PC-3 (cell line): Measurements from ENCODE around the gene RIPOR3. TPM values are rescaled to one million over a fixed set of nuclear protein-coding genes. Genes with fewer than 3 reads are reported as not detected.
"Not testable (repeated sequence)": the region's sequence is repeated elsewhere in the genome, so short reads cannot be mapped to it uniquely, and the experiment has no call there.

Experiments
- ATAC-seq: fragments of 200-7000 bp; cut with Tn5 transposase; 2 replicates; pipeline ENCODE4 v1.9.1; 2020; ENCODE audit warnings: mild to moderate bottlenecking, moderate library complexity
- BruUV-seq: library from RNA; stranded (reverse); fragments of 400-500 nt; replicated peaks from 2 replicates; lab custom pipeline; 2021; lab: Mats Ljungman, UMichigan
- CTCF ChIA-PET: fragments of 300-600 bp; sonication (Branson Sonifier 250); formaldehyde crosslinking; loops from one replicate; lab custom pipeline; 2022; ENCODE audit warnings: antibody characterized with exemption; lab: Charles Lee
- POLR2A ChIA-PET: fragments of 300-600 bp; sonication (Branson Sonifier 250); formaldehyde crosslinking; loops from one replicate; lab custom pipeline; 2022; ENCODE audit warnings: antibody characterized with exemption; ENCODE audit not compliant: unreplicated experiment; lab: Charles Lee
- DNase-seq: peaks from one replicate; pipeline ENCODE4 v3.0.0-alpha.2; 2015
- H2AFZ ChIP-seq: fragments of 300-600 bp; sonication (generic); 2 replicates; pipeline ENCODE4 v1.6.0; 2016; ENCODE audit warnings: antibody characterized with exemption, low read length
- H3F3A ChIP-seq: fragments of 300-600 bp; sonication (generic); one replicate; pipeline ENCODE4 v1.6.0; 2017; ENCODE audit warnings: antibody characterized with exemption, low read length, control low read depth, mild to moderate bottlenecking; ENCODE audit not compliant: unreplicated experiment
- H3K27ac ChIP-seq: fragments of 300-600 bp; sonication (generic); 2 replicates; pipeline ENCODE4 v1.5.1; 2016; ENCODE audit warnings: mild to moderate bottlenecking, low read length
- H3K27me3 ChIP-seq: fragments of 300-600 bp; sonication (generic); 2 replicates; pipeline ENCODE4 v1.6.1; 2016; ENCODE audit warnings: low read length, mixed read lengths
- H3K36me3 ChIP-seq: fragments of 300-600 bp; sonication (generic); 2 replicates; pipeline ENCODE4 v1.6.1; 2016; ENCODE audit warnings: low read depth, mixed run types, low read length, mixed read lengths
- H3K4me1 ChIP-seq: fragments of 300-600 bp; sonication (generic); 2 replicates; pipeline ENCODE4 v1.5.1; 2016; ENCODE audit warnings: low read length; ENCODE audit not compliant: insufficient read depth
- H3K4me2 ChIP-seq: fragments of 300-600 bp; sonication (generic); 2 replicates; pipeline ENCODE4 v1.6.0; 2016; ENCODE audit warnings: low read length
- H3K4me3 ChIP-seq: fragments of 300-600 bp; sonication (generic); 2 replicates; pipeline ENCODE4 v1.5.1; 2016; ENCODE audit warnings: mild to moderate bottlenecking, low read length, mixed read lengths
- H3K79me2 ChIP-seq: fragments of 300-600 bp; sonication (generic); 2 replicates; pipeline ENCODE4 v1.6.1; 2017; ENCODE audit warnings: low read length, mixed read lengths
- H3K9ac ChIP-seq: fragments of 300-600 bp; sonication (generic); 2 replicates; pipeline ENCODE4 v1.6.0; 2016; ENCODE audit warnings: mild to moderate bottlenecking, low read length
- H3K9me2 ChIP-seq: fragments of 300-600 bp; sonication (generic); replicated peaks from 2 replicates; pipeline ENCODE4 v1.6.1; 2016; ENCODE audit warnings: mixed run types, low read length, mixed read lengths
- H3K9me3 ChIP-seq: fragments of 300-600 bp; sonication (generic); 2 replicates; pipeline ENCODE4 v1.6.1; 2016; ENCODE audit warnings: low read length, mixed read lengths
- H4K20me1 ChIP-seq: fragments of 300-600 bp; sonication (generic); 2 replicates; pipeline ENCODE4 v1.6.1; 2016; ENCODE audit warnings: low read length, mixed read lengths
- EZH2 ChIP-seq: fragments of 300-600 bp; sonication (generic); IDR thresholded peaks from one replicate; pipeline ENCODE4 v1.6.1; 2017; ENCODE audit warnings: antibody characterized with exemption, mild to moderate bottlenecking, low read length; ENCODE audit not compliant: unreplicated experiment
- EZH2phosphoT487 ChIP-seq: fragments of 300-600 bp; sonication (generic); IDR thresholded peaks from 2 replicates; pipeline ENCODE4 v1.6.1; 2018; ENCODE audit warnings: mild to moderate bottlenecking, antibody characterized with exemption, low read length, borderline replicate concordance
- intact Hi-C: fragments of 100-400 bp; cut with micrococcal nuclease; formaldehyde crosslinking; loops from 2 replicates; pipeline ENCODE4 v1.9.0; 2023
- total RNA-seq: library from RNA; depleted of rRNA; stranded (reverse); fragments of >200 nt; gene quantifications from 2 replicates; pipeline ENCODE4 v1.2.3, GENCODE V29; 2014
- TF ChIP-seq, protein P1 (sequence below): fragments of 300-600 bp; sonication (generic); conservative IDR thresholded peaks from 2 replicates; pipeline ENCODE4 v1.5.1; 2017; ENCODE audit warnings: antibody characterized with exemption, low read depth, mild to moderate bottlenecking, low read length

The RIPOR3 gene
- total RNA-seq, 1 experiment from 2014 or later, result 0.04 TPM

DNA sequence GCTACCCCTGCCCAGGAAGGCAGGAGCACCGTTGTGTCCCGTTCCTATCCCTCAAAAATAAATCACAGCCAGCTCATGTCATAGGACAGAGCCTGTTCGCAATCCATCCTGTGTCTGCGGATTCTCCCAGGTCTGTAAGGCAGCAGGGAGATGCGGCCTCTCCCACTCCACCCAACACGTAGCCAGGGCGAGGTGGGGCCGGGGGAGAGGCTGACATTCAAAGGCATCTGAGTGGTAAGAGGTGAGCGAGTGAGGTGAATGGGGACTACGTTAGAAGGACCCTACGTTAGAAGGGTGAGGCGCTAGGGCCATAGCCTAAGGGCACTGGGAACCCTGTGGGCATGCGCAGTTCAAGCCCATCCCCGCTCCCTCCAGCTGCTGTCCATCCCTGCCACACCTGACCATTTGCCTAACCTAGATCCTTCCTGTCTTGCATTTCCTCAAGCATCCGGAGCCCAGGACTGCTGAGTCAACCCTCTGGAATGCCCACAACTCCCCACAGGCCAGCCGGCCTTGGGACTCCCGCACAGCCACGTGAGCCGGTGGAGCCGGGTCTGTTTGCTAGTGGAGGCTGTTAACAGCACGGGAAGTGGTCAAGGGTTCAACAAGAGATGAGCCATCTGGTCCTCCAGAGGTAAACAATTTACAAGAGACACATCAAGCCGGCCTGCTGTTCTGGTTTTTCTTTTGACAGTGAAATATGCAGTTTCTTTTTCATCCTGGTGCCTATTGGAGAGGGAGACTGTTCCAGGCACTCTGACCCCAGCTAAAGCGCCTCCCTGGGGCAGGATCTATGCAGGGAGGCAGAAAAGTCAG is 45.9 kb downstream of the RIPOR3 start:
- Histone ChIP-seq H3K4me3 (peak overlapping the region; percentile 13; the same call in 1 of the 2 replicates), H3K4me2 (peak overlapping the region; percentile 48), H3K27me3 (no peaks in the 10 kb centered on the region), H3K9me3 (no peaks in the 10 kb centered on the region), H3K36me3 (no peaks in the 10 kb centered on the region), H4K20me1 (no peaks in the 10 kb centered on the region), H3K9ac (peak overlapping the region; percentile 18; the same call in 1 of the 2 replicates), H3K4me1 (peaks cover 40% of the 10 kb centered on the region), H3K79me2 (no peaks in the 10 kb centered on the region), H3K27ac (peak overlapping the region; percentile 75), H3F3A (peaks cover 6% of the 10 kb centered on the region), H2AFZ (peak overlapping the region; percentile 68), H3K9me2 (no peaks in the 10 kb centered on the region)
- intact Hi-C loops, result loop anchor here (1.0 kb wide), 1 partner anchor 86 kb away; the partner anchor contains the start of gene PARD6B
- CTCF ChIA-PET, result no interaction called here
- ATAC-seq (peak; percentile 97), DNase-seq (peak; percentile 99)
- POLR2A ChIA-PET, result interaction anchor here (0.7 kb wide), 1 partner anchor 149 kb away, joined by 6 read pairs; no protein-coding TSS in a partner anchor
- BruUV-seq, result TSS peak; percentile 65
- TF ChIP-seq, protein P1, sequence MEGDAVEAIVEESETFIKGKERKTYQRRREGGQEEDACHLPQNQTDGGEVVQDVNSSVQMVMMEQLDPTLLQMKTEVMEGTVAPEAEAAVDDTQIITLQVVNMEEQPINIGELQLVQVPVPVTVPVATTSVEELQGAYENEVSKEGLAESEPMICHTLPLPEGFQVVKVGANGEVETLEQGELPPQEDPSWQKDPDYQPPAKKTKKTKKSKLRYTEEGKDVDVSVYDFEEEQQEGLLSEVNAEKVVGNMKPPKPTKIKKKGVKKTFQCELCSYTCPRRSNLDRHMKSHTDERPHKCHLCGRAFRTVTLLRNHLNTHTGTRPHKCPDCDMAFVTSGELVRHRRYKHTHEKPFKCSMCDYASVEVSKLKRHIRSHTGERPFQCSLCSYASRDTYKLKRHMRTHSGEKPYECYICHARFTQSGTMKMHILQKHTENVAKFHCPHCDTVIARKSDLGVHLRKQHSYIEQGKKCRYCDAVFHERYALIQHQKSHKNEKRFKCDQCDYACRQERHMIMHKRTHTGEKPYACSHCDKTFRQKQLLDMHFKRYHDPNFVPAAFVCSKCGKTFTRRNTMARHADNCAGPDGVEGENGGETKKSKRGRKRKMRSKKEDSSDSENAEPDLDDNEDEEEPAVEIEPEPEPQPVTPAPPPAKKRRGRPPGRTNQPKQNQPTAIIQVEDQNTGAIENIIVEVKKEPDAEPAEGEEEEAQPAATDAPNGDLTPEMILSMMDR, result no peak
- TF ChIP-seq EZH2phosphoT487, result no peak
- no peak for TF ChIP-seq EZH2

DNA sequence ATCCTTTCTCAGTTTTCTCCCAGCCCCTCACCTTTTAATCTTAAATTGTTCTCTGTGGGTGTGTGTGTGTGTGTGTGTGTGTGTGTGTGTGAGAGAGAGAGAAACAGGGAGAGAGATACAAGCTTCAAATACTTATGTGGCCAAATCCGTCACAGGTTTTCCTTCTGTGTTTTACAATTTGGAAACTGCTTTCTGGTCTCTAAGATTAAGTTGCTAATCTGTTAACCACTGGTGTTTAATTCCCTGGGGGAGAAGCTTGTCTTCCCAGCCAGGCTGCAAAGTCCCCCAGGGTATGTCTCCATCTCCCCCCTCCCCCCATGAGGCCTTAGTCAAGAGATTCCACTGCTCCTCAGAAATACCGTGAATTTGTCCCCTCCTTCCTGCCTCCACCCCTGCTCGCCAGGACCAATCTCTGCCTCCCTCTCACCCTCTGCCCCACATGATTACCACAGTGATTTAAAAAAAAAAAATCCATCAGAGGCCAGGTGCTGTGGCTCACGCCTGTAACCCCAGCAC is 49.0 kb downstream of the RIPOR3 start:
- Histone ChIP-seq H3K4me1 (peaks cover 49% of the 10 kb centered on the region), H3K4me2 (peak overlapping the region; percentile 63), H2AFZ (peak overlapping the region; percentile 60; the same call in 1 of the 2 replicates), H3K9me3 (no peaks in the 10 kb centered on the region), H3K27me3 (no peaks in the 10 kb centered on the region), H3K79me2 (no peaks in the 10 kb centered on the region), H3K27ac (peak overlapping the region; percentile 77), H4K20me1 (no peaks in the 10 kb centered on the region), H3K9me2 (no peaks in the 10 kb centered on the region), H3K9ac (0 out of 2 replicates have a peak overlapping the region, but pooled peaks have one; percentile 29), H3K4me3 (no peak overlapping the region), H3K36me3 (no peaks in the 10 kb centered on the region), H3F3A (peaks cover 6% of the 10 kb centered on the region)
- POLR2A ChIA-PET, result no interaction called here
- intact Hi-C loops, result no loop called here
- TF ChIP-seq EZH2 (no peak), EZH2phosphoT487 (no peak)
- TF ChIP-seq, protein P1, result no peak
- DNase-seq, result peak; percentile 43
- ATAC-seq, result no peak
- CTCF ChIA-PET, result interaction anchor here (0.7 kb wide), 1 partner anchor 533 kb away, joined by 5 read pairs; no protein-coding TSS in a partner anchor
- BruUV-seq, result no TSS peak

DNA sequence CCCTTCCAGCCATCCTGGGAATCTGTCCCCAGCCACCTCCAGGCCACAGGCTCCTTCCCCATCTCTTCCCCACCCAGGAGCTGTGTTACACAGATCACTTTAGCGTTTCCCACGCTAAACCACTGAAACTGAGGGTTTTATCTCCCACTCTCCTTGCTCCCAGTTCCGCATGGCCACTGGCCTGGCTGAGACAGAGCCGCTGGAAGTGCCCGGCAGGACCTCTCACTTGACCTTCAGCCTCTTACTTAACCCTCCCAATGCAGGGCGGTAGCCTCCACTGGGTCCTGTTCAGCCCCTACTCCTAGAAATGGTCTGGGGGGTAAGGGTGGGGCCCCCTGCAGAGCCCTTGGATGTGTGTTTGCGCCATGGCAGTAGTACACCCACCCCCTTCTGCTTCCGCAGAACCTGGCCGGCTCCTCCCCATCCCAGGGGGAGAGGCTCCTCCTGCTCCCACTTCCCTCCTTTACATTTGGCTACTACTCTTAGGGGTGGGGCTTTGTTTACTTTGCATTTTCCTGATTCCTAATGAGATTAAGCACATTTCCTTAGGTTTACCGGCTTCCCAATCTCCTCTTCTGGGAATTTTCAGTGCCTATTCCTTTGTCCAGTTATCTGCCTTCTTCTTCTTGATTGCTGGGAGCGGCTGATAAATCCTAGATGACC is 49.6 kb downstream of the RIPOR3 start:
- Histone ChIP-seq H3K9ac (0 out of 2 replicates have a peak overlapping the region, but pooled peaks have one; percentile 29), H3K27ac (peak overlapping the region; percentile 77), H2AFZ (peak overlapping the region; percentile 60; the same call in 1 of the 2 replicates), H3K4me2 (peak overlapping the region; percentile 63), H3K4me1 (peaks cover 48% of the 10 kb centered on the region)
- intact Hi-C loops, H3F3A ChIP-seq, H3K79me2 ChIP-seq, BruUV-seq, H3K4me3 ChIP-seq, H4K20me1 ChIP-seq, H3K9me3 ChIP-seq, POLR2A ChIA-PET, H3K27me3 ChIP-seq, H3K36me3 ChIP-seq, H3K9me2 ChIP-seq: not testable (repeated sequence)
- DNase-seq (peak; percentile 72), ATAC-seq (peak; percentile 42)
- CTCF ChIA-PET, result interaction anchor here (0.7 kb wide), 1 partner anchor 532 kb away, joined by 5 read pairs; no protein-coding TSS in a partner anchor

DNA sequence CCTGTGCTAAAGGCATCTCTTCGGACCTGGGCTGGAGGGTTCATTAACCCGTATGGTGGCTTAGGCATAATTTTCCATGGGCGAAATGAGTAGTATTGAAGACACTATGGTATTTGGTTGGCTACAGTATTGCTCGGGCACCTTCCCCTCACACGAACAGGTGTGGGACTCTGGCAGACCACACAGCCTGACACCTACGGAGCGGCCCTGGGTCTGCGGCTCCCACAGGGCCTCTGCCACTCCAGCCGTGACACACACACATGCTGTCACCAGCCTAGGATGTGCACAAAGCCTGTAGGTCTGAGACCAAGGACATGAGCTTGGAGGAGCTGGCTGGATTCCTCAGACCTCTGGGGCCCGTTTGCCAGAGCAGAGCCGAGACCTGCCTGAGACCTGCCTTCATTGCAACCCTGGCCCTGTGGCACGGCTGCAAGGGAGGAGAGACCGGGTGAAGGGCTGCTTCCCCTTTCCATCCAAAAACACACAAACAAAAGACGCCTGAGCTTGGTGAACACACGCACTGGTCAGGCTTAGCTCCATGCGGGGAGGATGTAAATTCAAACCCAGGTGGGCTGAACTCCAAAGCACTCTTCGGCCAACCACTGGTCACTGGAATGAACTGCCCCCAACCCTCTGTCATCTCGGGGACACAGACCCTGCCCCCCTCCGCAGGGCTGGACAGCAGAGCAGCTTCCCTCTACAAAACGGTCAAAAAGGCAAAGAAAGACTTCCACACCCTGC is 51.2 kb downstream of the RIPOR3 start:
- H3K9me3 ChIP-seq, H3K79me2 ChIP-seq, H2AFZ ChIP-seq, H3K27me3 ChIP-seq, H3K4me3 ChIP-seq, H3K4me2 ChIP-seq, H4K20me1 ChIP-seq, H3K27ac ChIP-seq, H3K9ac ChIP-seq, H3F3A ChIP-seq, H3K9me2 ChIP-seq, DNase-seq, BruUV-seq, intact Hi-C loops, POLR2A ChIA-PET, H3K36me3 ChIP-seq, ATAC-seq: not testable (repeated sequence)
- CTCF ChIA-PET, result interaction anchor here (0.7 kb wide), 1 partner anchor 128 kb away, joined by 4 read pairs; no protein-coding TSS in a partner anchor
- peaks cover 36% of the 10 kb centered on the region for H3K4me1 ChIP-seq
